GM23338 (cell line): ENCODE results near the gene MYOM1. TPM values are rescaled to one million over a fixed set of nuclear protein-coding genes. Genes with fewer than 3 reads are reported as not detected.

ENCODE experiments used
- ATAC-seq: fragments of 200-7000 bp; cut with Tn5 transposase; 3 replicates; pipeline ENCODE4 v1.9.1; 2020
- DNase-seq: peaks from one replicate; pipeline ENCODE4 v3.0.0-alpha.2; 2015; ENCODE audit warnings: low spot score
- H2AFZ ChIP-seq: fragments of 200-600 bp; sonication (generic); 2 replicates; pipeline ENCODE4 v1.8.0; 2016; ENCODE audit warnings: antibody characterized with exemption, mild to moderate bottlenecking, moderate library complexity
- H3F3A ChIP-seq: fragments of 200-600 bp; sonication (generic); replicated peaks from 2 replicates; pipeline ENCODE4 v1.8.0; 2017; ENCODE audit warnings: antibody characterized with exemption, mixed run types, low read depth
- H3K27ac ChIP-seq: fragments of 200-600 bp; sonication (generic); 2 replicates; pipeline ENCODE4 v1.6.1; 2016; ENCODE audit warnings: low read depth
- H3K27me3 ChIP-seq: fragments of 200-600 bp; sonication (generic); 2 replicates; pipeline ENCODE4 v1.8.0; 2016; ENCODE audit warnings: mild to moderate bottlenecking, mixed run types, moderate library complexity; ENCODE audit not compliant: insufficient read depth
- H3K36me3 ChIP-seq: fragments of 200-600 bp; sonication (generic); 2 replicates; pipeline ENCODE4 v1.8.0; 2016; ENCODE audit warnings: mild to moderate bottlenecking; ENCODE audit not compliant: insufficient read depth
- H3K4me1 ChIP-seq: fragments of 200-600 bp; sonication (generic); 2 replicates; pipeline ENCODE4 v1.8.0; 2016; ENCODE audit warnings: mild to moderate bottlenecking, moderate library complexity; ENCODE audit not compliant: insufficient read depth
- H3K4me2 ChIP-seq: fragments of 200-600 bp; sonication (generic); 2 replicates; pipeline ENCODE4 v1.7.1; 2017; ENCODE audit warnings: mixed run types
- H3K4me3 ChIP-seq: fragments of 200-600 bp; sonication (generic); 2 replicates; pipeline ENCODE4 v1.6.1; 2016; ENCODE audit warnings: mixed run types
- H3K79me2 ChIP-seq: fragments of 200-600 bp; sonication (generic); replicated peaks from 2 replicates; pipeline ENCODE4 v1.8.0; 2017; ENCODE audit warnings: mild to moderate bottlenecking; ENCODE audit not compliant: insufficient read depth
- H3K9me2 ChIP-seq: fragments of 200-600 bp; sonication (generic); 2 replicates; pipeline ENCODE4 v1.8.0; 2017; ENCODE audit not compliant: insufficient read depth
- H4K20me1 ChIP-seq: fragments of 200-600 bp; sonication (generic); replicated peaks from 2 replicates; pipeline ENCODE4 v1.8.0; 2017; ENCODE audit warnings: mild to moderate bottlenecking; ENCODE audit not compliant: insufficient read depth
- H3K27ac Mint-ChIP-seq: 2 replicates; pipeline ENCODE4 v1.8.0; 2020; ENCODE audit warnings: inconsistent platforms, mild to moderate bottlenecking, moderate library complexity, mixed read lengths
- H3K27me3 Mint-ChIP-seq: 3 replicates; pipeline ENCODE4 v1.8.0; 2022; ENCODE audit warnings: low read depth, mild to moderate bottlenecking, moderate library complexity, mixed read lengths, inconsistent platforms; ENCODE audit not compliant: insufficient read depth, poor library complexity
- H3K36me3 Mint-ChIP-seq: 3 replicates; pipeline ENCODE4 v1.8.0; 2021; ENCODE audit warnings: low read depth, mild to moderate bottlenecking, inconsistent platforms, moderate library complexity, mixed read lengths
- H3K4me1 Mint-ChIP-seq: 3 replicates; pipeline ENCODE4 v1.8.0; 2020; ENCODE audit warnings: mild to moderate bottlenecking, inconsistent platforms, mixed read lengths
- H3K4me3 Mint-ChIP-seq: 3 replicates; pipeline ENCODE4 v1.8.0; 2021; ENCODE audit warnings: moderate library complexity, mild to moderate bottlenecking, inconsistent platforms, mixed read lengths
- H3K9me3 Mint-ChIP-seq: 3 replicates; pipeline ENCODE4 v1.8.0; 2020; ENCODE audit warnings: moderate library complexity, mild to moderate bottlenecking, inconsistent platforms, mixed read lengths
- CREB1 ChIP-seq: fragments of 250-450 bp; sonication (Bioruptor Pico); IDR thresholded peaks from 2 replicates; pipeline ENCODE4 v1.5.0; 2020; ENCODE audit warnings: low read depth, mild to moderate bottlenecking, moderate library complexity
- EZH2 ChIP-seq: fragments of 200-600 bp; sonication (generic); IDR thresholded peaks from one replicate; pipeline ENCODE4 v1.8.0; 2017; ENCODE audit warnings: antibody characterized with exemption, mild to moderate bottlenecking, low read depth; ENCODE audit not compliant: unreplicated experiment
- EZH2phosphoT487 ChIP-seq: fragments of 200-600 bp; sonication (generic); IDR thresholded peaks from one replicate; pipeline ENCODE4 v1.8.1; 2018; ENCODE audit warnings: antibody characterized with exemption; ENCODE audit not compliant: unreplicated experiment
- JUNB ChIP-seq: IDR thresholded peaks from one replicate; pipeline ENCODE4 v1.6.1; 2016; ENCODE audit warnings: antibody characterized with exemption; ENCODE audit not compliant: unreplicated experiment
- NANOG ChIP-seq: IDR thresholded peaks from 2 replicates; pipeline ENCODE4 v1.6.1; 2016; ENCODE audit warnings: antibody characterized with exemption, borderline replicate concordance
- POLR2AphosphoS5 ChIP-seq: IDR thresholded peaks from 2 replicates; pipeline ENCODE4 v1.6.1; 2016; ENCODE audit warnings: antibody characterized with exemption, low read depth
- STAT1 ChIP-seq: IDR thresholded peaks from one replicate; pipeline ENCODE4 v1.6.1; 2016; ENCODE audit warnings: antibody characterized with exemption; ENCODE audit not compliant: unreplicated experiment
- ZNF114 ChIP-seq: fragments of 250-450 bp; sonication (Bioruptor Pico); IDR thresholded peaks from 2 replicates; pipeline ENCODE4 v1.5.0; 2020; ENCODE audit warnings: mild to moderate bottlenecking, moderate library complexity
- ZNF331 ChIP-seq: fragments of 250-450 bp; sonication (Bioruptor Pico); IDR thresholded peaks from 2 replicates; pipeline ENCODE4 v1.5.0; 2020; ENCODE audit warnings: low read depth, mild to moderate bottlenecking, moderate library complexity
- polyA plus RNA-seq: library from polyadenylated mRNA; unstranded; fragments of >200 nt; fragmentation: Nextera tagmentation; extraction: Ambion mirVana; gene quantifications from 2 replicates; pipeline ENCODE4 v1.2.1, GENCODE V29; 2016
- total RNA-seq: library from RNA; depleted of rRNA; stranded (reverse); fragments of >200 nt; shearing (Covaris generic); gene quantifications from 2 replicates; pipeline ENCODE4 v1.2.3, GENCODE V29; 2014
- TF ChIP-seq, protein P1 (sequence below): fragments of 250-450 bp; sonication (Bioruptor Pico); IDR thresholded peaks from 2 replicates; pipeline ENCODE4 v1.5.0; 2020; ENCODE audit warnings: mild to moderate bottlenecking, moderate library complexity

Gene MYOM1
- total and polyA plus RNA-seq, 2 experiments from 2014 or later = 0.27 to 0.38 TPM

DNA sequence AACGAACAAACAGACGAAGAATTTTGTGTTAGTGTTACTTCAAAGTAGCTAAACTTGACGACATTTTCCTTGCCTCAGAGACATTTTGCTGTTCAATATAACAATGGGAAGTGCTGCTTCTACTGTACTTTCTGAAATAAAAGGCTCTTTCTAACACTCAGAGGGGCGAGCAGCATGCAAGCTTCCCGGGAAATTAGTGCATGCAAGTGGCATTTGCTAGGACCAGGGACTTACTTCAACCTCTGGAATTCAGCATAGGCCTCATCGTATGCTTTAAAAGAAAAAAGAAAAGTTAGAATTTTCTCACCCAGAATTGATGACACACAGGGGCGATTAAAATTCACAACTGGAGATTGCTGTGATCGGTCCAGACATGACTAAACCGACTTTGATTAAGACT, 144.3 kb downstream of the MYOM1 start:
- H3K27me3 ChIP-seq = no peaks in the 10 kb centered on the region
- no peaks in the 10 kb centered on the region for H3F3A ChIP-seq
- no peaks in the 10 kb centered on the region for H3K4me1 ChIP-seq
- DNase-seq (peak; percentile 11), ATAC-seq (peak; percentile 64)
- H3K27ac ChIP-seq = no peak overlapping the region
- Mint-ChIP-seq H3K9me3 (peaks cover 4% of the 10 kb centered on the region; the same call in 2 of the 3 replicates), H3K27ac (peak overlapping the region; percentile 15; the same call in 1 of the 2 replicates), H3K27me3 (no peaks in the 10 kb centered on the region), H3K36me3 (no peaks in the 10 kb centered on the region), H3K4me1 (peaks cover 11% of the 10 kb centered on the region), H3K4me3 (no peak overlapping the region)
- H3K4me2 ChIP-seq = no peak overlapping the region
- TF ChIP-seq STAT1 (no peak), EZH2phosphoT487 (no peak), EZH2 (no peak), ZNF331 (CRISPR knock-in tag) (no peak), ZNF114 (CRISPR knock-in tag) (no peak), POLR2AphosphoS5 (no peak), JUNB (no peak), CREB1 (CRISPR knock-in tag) (no peak), NANOG (no peak)
- TF ChIP-seq, protein P1, sequence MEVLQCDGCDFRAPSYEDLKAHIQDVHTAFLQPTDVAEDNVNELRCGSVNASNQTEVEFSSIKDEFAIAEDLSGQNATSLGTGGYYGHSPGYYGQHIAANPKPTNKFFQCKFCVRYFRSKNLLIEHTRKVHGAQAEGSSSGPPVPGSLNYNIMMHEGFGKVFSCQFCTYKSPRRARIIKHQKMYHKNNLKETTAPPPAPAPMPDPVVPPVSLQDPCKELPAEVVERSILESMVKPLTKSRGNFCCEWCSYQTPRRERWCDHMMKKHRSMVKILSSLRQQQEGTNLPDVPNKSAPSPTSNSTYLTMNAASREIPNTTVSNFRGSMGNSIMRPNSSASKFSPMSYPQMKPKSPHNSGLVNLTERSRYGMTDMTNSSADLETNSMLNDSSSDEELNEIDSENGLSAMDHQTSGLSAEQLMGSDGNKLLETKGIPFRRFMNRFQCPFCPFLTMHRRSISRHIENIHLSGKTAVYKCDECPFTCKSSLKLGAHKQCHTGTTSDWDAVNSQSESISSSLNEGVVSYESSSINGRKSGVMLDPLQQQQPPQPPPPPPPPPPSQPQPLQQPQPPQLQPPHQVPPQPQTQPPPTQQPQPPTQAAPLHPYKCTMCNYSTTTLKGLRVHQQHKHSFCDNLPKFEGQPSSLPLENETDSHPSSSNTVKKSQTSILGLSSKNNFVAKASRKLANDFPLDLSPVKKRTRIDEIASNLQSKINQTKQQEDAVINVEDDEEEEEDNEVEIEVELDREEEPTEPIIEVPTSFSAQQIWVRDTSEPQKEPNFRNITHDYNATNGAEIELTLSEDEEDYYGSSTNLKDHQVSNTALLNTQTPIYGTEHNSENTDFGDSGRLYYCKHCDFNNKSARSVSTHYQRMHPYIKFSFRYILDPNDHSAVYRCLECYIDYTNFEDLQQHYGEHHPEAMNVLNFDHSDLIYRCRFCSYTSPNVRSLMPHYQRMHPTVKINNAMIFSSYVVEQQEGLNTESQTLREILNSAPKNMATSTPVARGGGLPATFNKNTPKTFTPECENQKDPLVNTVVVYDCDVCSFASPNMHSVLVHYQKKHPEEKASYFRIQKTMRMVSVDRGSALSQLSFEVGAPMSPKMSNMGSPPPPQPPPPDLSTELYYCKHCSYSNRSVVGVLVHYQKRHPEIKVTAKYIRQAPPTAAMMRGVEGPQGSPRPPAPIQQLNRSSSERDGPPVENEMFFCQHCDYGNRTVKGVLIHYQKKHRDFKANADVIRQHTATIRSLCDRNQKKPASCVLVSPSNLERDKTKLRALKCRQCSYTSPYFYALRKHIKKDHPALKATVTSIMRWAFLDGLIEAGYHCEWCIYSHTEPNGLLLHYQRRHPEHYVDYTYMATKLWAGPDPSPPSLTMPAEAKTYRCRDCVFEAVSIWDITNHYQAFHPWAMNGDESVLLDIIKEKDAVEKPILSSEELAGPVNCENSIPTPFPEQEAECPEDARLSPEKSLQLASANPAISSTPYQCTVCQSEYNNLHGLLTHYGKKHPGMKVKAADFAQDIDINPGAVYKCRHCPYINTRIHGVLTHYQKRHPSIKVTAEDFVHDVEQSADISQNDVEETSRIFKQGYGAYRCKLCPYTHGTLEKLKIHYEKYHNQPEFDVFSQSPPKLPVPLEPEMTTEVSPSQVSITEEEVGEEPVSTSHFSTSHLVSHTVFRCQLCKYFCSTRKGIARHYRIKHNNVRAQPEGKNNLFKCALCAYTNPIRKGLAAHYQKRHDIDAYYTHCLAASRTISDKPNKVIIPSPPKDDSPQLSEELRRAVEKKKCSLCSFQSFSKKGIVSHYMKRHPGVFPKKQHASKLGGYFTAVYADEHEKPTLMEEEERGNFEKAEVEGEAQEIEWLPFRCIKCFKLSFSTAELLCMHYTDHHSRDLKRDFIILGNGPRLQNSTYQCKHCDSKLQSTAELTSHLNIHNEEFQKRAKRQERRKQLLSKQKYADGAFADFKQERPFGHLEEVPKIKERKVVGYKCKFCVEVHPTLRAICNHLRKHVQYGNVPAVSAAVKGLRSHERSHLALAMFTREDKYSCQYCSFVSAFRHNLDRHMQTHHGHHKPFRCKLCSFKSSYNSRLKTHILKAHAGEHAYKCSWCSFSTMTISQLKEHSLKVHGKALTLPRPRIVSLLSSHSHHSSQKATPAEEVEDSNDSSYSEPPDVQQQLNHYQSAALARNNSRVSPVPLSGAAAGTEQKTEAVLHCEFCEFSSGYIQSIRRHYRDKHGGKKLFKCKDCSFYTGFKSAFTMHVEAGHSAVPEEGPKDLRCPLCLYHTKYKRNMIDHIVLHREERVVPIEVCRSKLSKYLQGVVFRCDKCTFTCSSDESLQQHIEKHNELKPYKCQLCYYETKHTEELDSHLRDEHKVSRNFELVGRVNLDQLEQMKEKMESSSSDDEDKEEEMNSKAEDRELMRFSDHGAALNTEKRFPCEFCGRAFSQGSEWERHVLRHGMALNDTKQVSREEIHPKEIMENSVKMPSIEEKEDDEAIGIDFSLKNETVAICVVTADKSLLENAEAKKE (CRISPR knock-in tag) = no peak
- H2AFZ ChIP-seq = peak overlapping the region; percentile 9; the same call in 1 of the 2 replicates
- no peaks in the 10 kb centered on the region for H3K79me2 ChIP-seq
- H4K20me1 ChIP-seq = no peaks in the 10 kb centered on the region
- H3K4me3 ChIP-seq = no peak overlapping the region
- no peaks in the 10 kb centered on the region for H3K9me2 ChIP-seq
- no peaks in the 10 kb centered on the region for H3K36me3 ChIP-seq
